ENCODE measurements around the gene CBFB.
"Not testable (repeated sequence)": the region's sequence is repeated elsewhere in the genome, so short reads cannot be mapped to it uniquely, and the experiment has no call there.

Gene CBFB

GRCh38 chr16:67028696-67029253 lies at the start of gene CBFB:
CBFB (plus strand) TSS chr16:67029149; CDS start chr16:67029408, 259 bp downstream.
- DNase-seq (ENCODE audit: low spot score): peak; percentile 96

GRCh38 chr16:66983033-66983432 lies 45.9 kb upstream of the CBFB start:
- DNase-seq (ENCODE audit: low spot score): no peak

GRCh38 chr16:66984892-66985311 lies 44.0 kb upstream of the CBFB start:
- DNase-seq (ENCODE audit: low spot score): no peak

- DNase-seq (ENCODE audit: low spot score): no peak
These were observed 42.4 kb upstream of the CBFB start for GRCh38 chr16:66986559-66986958.

GRCh38 chr16:66988197-66988788 lies 40.7 kb upstream of the CBFB start, which contains the start of gene CES4A:
CES4A (plus strand) TSS chr16:66988589; CDS start chr16:66988773, 184 bp downstream.
- DNase-seq (ENCODE audit: low spot score): no peak

- no peak for DNase-seq (ENCODE audit: low spot score)
These were observed 37.3 kb upstream of the CBFB start for GRCh38 chr16:66991545-66992077.

GRCh38 chr16:66993558-66993957 lies 35.4 kb upstream of the CBFB start:
- not testable (repeated sequence) for DNase-seq (ENCODE audit: low spot score)

- DNase-seq (ENCODE audit: low spot score): peak; percentile 55
These were observed 32.5 kb upstream of the CBFB start for GRCh38 chr16:66996324-66996982.

GRCh38 chr16:66996983-66997358 lies 32.0 kb upstream of the CBFB start:
- no peak for DNase-seq (ENCODE audit: low spot score)

GRCh38 chr16:67000384-67001351 lies 28.3 kb upstream of the CBFB start:
- no peak for DNase-seq (ENCODE audit: low spot score)

GRCh38 chr16:67001726-67002125 lies 27.2 kb upstream of the CBFB start:
- DNase-seq (ENCODE audit: low spot score): no peak

GRCh38 chr16:67006930-67007658 lies 21.9 kb upstream of the CBFB start:
- no peak for DNase-seq (ENCODE audit: low spot score)

- no peak for DNase-seq (ENCODE audit: low spot score)
These were observed 19.8 kb upstream of the CBFB start for GRCh38 chr16:67009158-67009557.

- no peak for DNase-seq (ENCODE audit: low spot score)
These were observed 17.7 kb upstream of the CBFB start for GRCh38 chr16:67011274-67011673.

GRCh38 chr16:67013233-67013822 lies 15.6 kb upstream of the CBFB start:
- DNase-seq (ENCODE audit: low spot score): no peak

GRCh38 chr16:67013823-67014633 lies 14.9 kb upstream of the CBFB start:
- no peak for DNase-seq (ENCODE audit: low spot score)

GRCh38 chr16:67014634-67015312 lies 14.2 kb upstream of the CBFB start:
- DNase-seq (ENCODE audit: low spot score): no peak

- no peak for DNase-seq (ENCODE audit: low spot score)
These were observed 13.6 kb upstream of the CBFB start for GRCh38 chr16:67015313-67015731.

GRCh38 chr16:67016143-67016542 lies 12.8 kb upstream of the CBFB start:
- DNase-seq (ENCODE audit: low spot score): no peak
